Mesenchymal stem cell (in vitro differentiated cells and primary cell): ENCODE data around the gene USP36.
A peak's percentile ranks its signal among the peaks of the same experiment; 100 is the strongest.

ENCODE experiments used
- DNase-seq: peaks from one replicate; pipeline ENCODE4 v3.0.0-alpha.2; 2013
- H2AFZ ChIP-seq: one replicate; pipeline ENCODE4 v1.6.1; 2013; ENCODE audit warnings: low read depth, mild to moderate bottlenecking, control low read depth, inconsistent platforms, low read length, moderate library complexity
- H2AK5ac ChIP-seq: 2 replicates; pipeline ENCODE4 v1.6.1; 2013; ENCODE audit warnings: low read length, moderate library complexity, mild to moderate bottlenecking, inconsistent platforms; ENCODE audit not compliant: severe bottlenecking
- H2BK120ac ChIP-seq: one replicate; pipeline ENCODE4 v1.6.1; 2013; ENCODE audit warnings: low read depth, mild to moderate bottlenecking, inconsistent platforms, low read length, moderate library complexity
- H2BK12ac ChIP-seq, 2 experiments: one replicate each; pipeline ENCODE4 v1.6.1; 2013; ENCODE audit warnings: inconsistent platforms in 2 of 2, low read length in 2 of 2, mild to moderate bottlenecking in 2 of 2, moderate library complexity in 2 of 2, control low read depth in 1 of 2
- H2BK15ac ChIP-seq: one replicate; pipeline ENCODE4 v1.6.1; 2013; ENCODE audit warnings: mild to moderate bottlenecking, low read depth, inconsistent platforms; ENCODE audit not compliant: poor library complexity, severe bottlenecking
- H2BK5ac ChIP-seq: 2 replicates; pipeline ENCODE4 v1.6.1; 2013; ENCODE audit warnings: low read depth, mild to moderate bottlenecking, low read length, control low read depth, inconsistent platforms; ENCODE audit not compliant: poor library complexity, severe bottlenecking
- H3K14ac ChIP-seq, 2 experiments: one replicate each; pipeline ENCODE4 v1.6.1; 2013; ENCODE audit warnings: inconsistent platforms in 2 of 2, low read length in 2 of 2, control low read depth in 1 of 2, mild to moderate bottlenecking in 1 of 2, moderate library complexity in 1 of 2
- H3K18ac ChIP-seq, 2 experiments: one replicate each; pipeline ENCODE4 v1.6.1; 2013; ENCODE audit warnings: inconsistent platforms in 2 of 2, low read length in 2 of 2, control low read depth in 1 of 2, low read depth in 1 of 2, mild to moderate bottlenecking in 1 of 2
- H3K23ac ChIP-seq, 2 experiments: one replicate each; pipeline ENCODE4 v1.6.1; 2013; ENCODE audit warnings: inconsistent platforms in 2 of 2, low read length in 2 of 2, mild to moderate bottlenecking in 2 of 2, moderate library complexity in 2 of 2, control low read depth in 1 of 2
- H3K27ac ChIP-seq: 2 replicates; pipeline ENCODE4 v1.5.1; 2013; ENCODE audit warnings: mild to moderate bottlenecking, moderate library complexity, low read length, control low read depth, inconsistent platforms; ENCODE audit not compliant: poor library complexity, severe bottlenecking
- H3K27me3 ChIP-seq, 2 experiments: 2 replicates each; pipeline versions ENCODE4 v1.6.1 to v1.7.0; 2013; ENCODE audit warnings: low read length in 2 of 2, mild to moderate bottlenecking in 2 of 2, moderate library complexity in 2 of 2, control low read depth in 1 of 2, inconsistent platforms in 1 of 2; ENCODE audit not compliant: control insufficient read depth in 1 of 2, insufficient read depth in 1 of 2
- H3K36me3 ChIP-seq, 2 experiments: 2 replicates each; pipeline versions ENCODE4 v1.6.1 to v1.7.0; 2013; ENCODE audit warnings: low read length in 2 of 2, control low read depth in 1 of 2, inconsistent platforms in 1 of 2, low read depth in 1 of 2, mild to moderate bottlenecking in 1 of 2; ENCODE audit not compliant: insufficient read depth in 2 of 2, control insufficient read depth in 1 of 2
- H3K4ac ChIP-seq, 2 experiments: one replicate each; pipeline ENCODE4 v1.6.1; 2013; ENCODE audit warnings: inconsistent platforms in 2 of 2, low read length in 2 of 2, mild to moderate bottlenecking in 2 of 2, moderate library complexity in 2 of 2, control low read depth in 1 of 2, low read depth in 1 of 2
- H3K4me1 ChIP-seq: 2 replicates; pipeline ENCODE4 v1.6.1; 2013; ENCODE audit warnings: low read depth, low read length, control low read depth; ENCODE audit not compliant: control insufficient read depth, insufficient read depth
- H3K4me2 ChIP-seq: 2 replicates; pipeline ENCODE4 v1.6.1; 2013; ENCODE audit warnings: low read length, mild to moderate bottlenecking, inconsistent platforms; ENCODE audit not compliant: poor library complexity, severe bottlenecking
- H3K4me3 ChIP-seq, 2 experiments: 2 replicates each; pipeline versions ENCODE4 v1.5.1 to v1.7.0; 2013; ENCODE audit warnings: low read length in 2 of 2, mild to moderate bottlenecking in 2 of 2, control low read depth in 1 of 2, low read depth in 1 of 2; ENCODE audit not compliant: insufficient read depth in 1 of 2
- H3K79me1 ChIP-seq: replicated peaks from 2 replicates; pipeline ENCODE4 v1.6.1; 2013; ENCODE audit warnings: mild to moderate bottlenecking, control low read depth, low read length, inconsistent platforms; ENCODE audit not compliant: poor library complexity, severe bottlenecking
- H3K9ac ChIP-seq: 2 replicates; pipeline ENCODE4 v1.7.0; 2013; ENCODE audit warnings: mild to moderate bottlenecking, low read length, moderate library complexity
- H3K9me3 ChIP-seq: 2 replicates; pipeline ENCODE4 v1.7.0; 2013; ENCODE audit warnings: mild to moderate bottlenecking, low read length; ENCODE audit not compliant: control insufficient read depth
- H4K8ac ChIP-seq: one replicate; pipeline ENCODE4 v1.6.1; 2013; ENCODE audit warnings: inconsistent platforms, mild to moderate bottlenecking, low read length, moderate library complexity
- H4K91ac ChIP-seq: one replicate; pipeline ENCODE4 v1.6.1; 2013; ENCODE audit warnings: mild to moderate bottlenecking, low read length, inconsistent platforms
- WGBS: methylation state at CpG from one replicate; pipeline ENCODE4 v1.1.7; 2013; ENCODE audit warnings: mixed read lengths; 5-methylcytosine and 5-hydroxymethylcytosine counted together

The USP36 gene

DNA sequence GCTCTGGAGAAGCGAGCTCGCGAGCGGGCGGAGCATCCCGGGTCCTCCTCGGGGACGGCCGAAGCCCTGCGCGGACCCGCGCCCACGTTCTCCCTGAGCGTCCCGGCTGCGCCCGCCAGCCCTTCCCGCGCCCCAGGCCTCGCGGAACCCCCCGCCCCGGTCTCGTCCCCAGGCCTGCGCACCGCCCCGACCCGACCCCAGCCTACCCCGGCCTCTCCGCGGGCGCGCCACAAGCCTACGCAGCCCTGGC, 159 bp downstream of the USP36 start:
- Histone ChIP-seq H4K91ac (peak overlapping the region; percentile 84), H3K4me2 (peak overlapping the region; percentile 87), H3K27ac (no peak overlapping the region), H3K79me1 (peaks cover 15% of the 10 kb centered on the region), H2AFZ (no peak overlapping the region), H2BK15ac (peak overlapping the region; percentile 95), H2AK5ac (no peak overlapping the region), H3K9me3 (no peaks in the 10 kb centered on the region), H2BK120ac (peak overlapping the region; percentile 96), H3K4me3 (peak overlapping the region; percentile 94 to 99), H3K27me3 (no peaks in the 10 kb centered on the region), H4K8ac (no peak overlapping the region), H3K4me1 (peaks cover 12% of the 10 kb centered on the region), H3K36me3 (peaks cover 17 to 30% of the 10 kb centered on the region in 2 experiments), H2BK5ac (peak overlapping the region; percentile 74), H3K14ac (peak overlapping the region in 1 of 2 experiments; percentile 96), H2BK12ac (no peak overlapping the region), H3K18ac (peak overlapping the region; percentile 44 to 92), H3K4ac (peak overlapping the region in 1 of 2 experiments; percentile 84), H3K9ac (peak overlapping the region; percentile 99), H3K23ac (peak overlapping the region in 1 of 2 experiments; percentile 84)
- 0% methylated on average over 33 of the region's 35 CpGs for WGBS
- no peak for DNase-seq

DNA sequence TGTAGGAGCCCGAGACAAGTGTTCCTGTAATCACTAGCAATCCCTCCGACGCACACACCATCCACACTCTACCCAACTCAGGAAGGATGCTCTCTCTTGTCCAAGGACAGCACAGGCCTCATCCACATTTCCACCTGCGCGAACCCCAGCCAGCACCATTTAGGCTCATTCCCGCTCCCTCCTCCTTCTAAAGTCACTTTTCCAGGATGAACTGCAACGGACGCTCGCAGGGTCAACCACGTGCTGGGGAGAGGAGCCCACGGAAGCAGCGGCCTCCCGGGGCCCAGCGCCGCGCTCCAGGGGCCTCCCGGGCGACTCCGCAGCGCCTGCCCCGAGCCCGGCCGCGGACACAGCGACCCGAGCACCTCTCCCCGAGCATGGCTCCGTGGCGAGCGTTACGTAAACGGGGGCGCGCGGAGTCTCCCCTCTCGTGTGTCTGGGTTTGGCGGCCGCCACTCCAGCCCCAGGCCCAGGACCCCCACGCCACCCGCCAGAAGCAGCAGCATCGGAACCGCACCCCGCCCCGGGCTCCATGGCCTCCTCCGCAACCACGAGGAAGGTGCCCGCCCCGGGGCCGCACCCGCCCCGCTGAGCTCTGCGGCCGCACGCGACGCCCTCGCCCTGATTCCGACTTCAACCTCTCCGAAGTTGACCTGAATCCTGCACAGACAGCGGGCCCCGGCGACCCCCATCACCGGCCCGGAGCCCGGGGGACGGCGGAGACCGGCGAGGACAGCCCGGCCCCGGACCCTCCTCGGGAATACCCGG, 668 bp downstream of the USP36 start:
- Histone ChIP-seq H3K79me1 (peaks cover 20% of the 10 kb centered on the region), H2BK5ac (peak overlapping the region; percentile 74), H3K14ac (peak overlapping the region in 1 of 2 experiments; percentile 96), H3K27ac (peak overlapping the region; percentile 54), H3K36me3 (peaks cover 22 to 35% of the 10 kb centered on the region in 2 experiments), H3K9ac (peak overlapping the region; percentile 99), H3K4ac (peak overlapping the region; percentile 16 to 84), H2AFZ (peak overlapping the region; percentile 37), H3K9me3 (no peaks in the 10 kb centered on the region), H2BK120ac (peak overlapping the region; percentile 96), H3K4me2 (peak overlapping the region; percentile 87), H4K91ac (peak overlapping the region; percentile 84), H4K8ac (no peak overlapping the region), H2BK15ac (peak overlapping the region; percentile 32), H3K23ac (peak overlapping the region in 1 of 2 experiments; percentile 84), H3K4me1 (peaks cover 12% of the 10 kb centered on the region), H2AK5ac (no peak overlapping the region), H2BK12ac (peak overlapping the region in 1 of 2 experiments; percentile 61), H3K18ac (peak overlapping the region; percentile 44 to 92), H3K4me3 (peak overlapping the region; percentile 94 to 99), H3K27me3 (no peaks in the 10 kb centered on the region)
- DNase-seq: peak; percentile 84
- WGBS: under 1% methylated on average over 68 of the region's 73 CpGs

DNA sequence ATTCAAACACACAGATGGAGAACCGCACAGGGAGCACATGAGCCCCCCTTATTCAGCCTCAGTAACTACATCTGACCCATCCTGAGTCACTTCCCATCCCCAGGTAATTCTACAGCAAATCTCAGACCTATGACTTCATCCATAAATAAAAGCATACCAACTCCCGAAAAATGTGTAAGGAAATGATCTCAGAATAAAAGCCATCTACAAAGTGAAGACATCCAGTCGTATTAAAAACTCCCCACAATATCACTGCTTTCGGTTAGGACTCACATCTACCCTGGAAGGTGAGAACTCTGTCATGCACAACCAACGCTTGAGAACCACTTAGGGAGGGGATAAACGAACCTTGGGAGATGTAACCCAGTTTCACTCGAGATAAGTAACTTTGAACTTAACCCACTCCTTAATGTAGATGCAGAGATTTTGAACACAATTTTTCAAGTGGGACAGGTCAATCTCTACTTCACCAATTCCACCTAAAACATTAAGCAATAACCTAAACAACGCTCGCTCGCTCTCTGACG, 1.3 kb downstream of the USP36 start:
- no peak overlapping the region for H3K14ac ChIP-seq
- no peak overlapping the region for H2BK120ac ChIP-seq
- H3K23ac ChIP-seq: no peak overlapping the region
- peaks cover 11% of the 10 kb centered on the region for H3K4me1 ChIP-seq
- peak overlapping the region; percentile 99 for H3K9ac ChIP-seq
- no peak overlapping the region for H3K18ac ChIP-seq
- no peaks in the 10 kb centered on the region for H3K27me3 ChIP-seq
- 11% methylated on average over 11 of the region's 11 CpGs for WGBS
- no peak overlapping the region for H2BK12ac ChIP-seq
- H3K36me3 ChIP-seq: peaks cover 28 to 42% of the 10 kb centered on the region in 2 experiments
- no peak overlapping the region for H2BK5ac ChIP-seq
- peaks cover 23% of the 10 kb centered on the region for H3K79me1 ChIP-seq
- H2AFZ ChIP-seq: no peak overlapping the region
- H4K91ac ChIP-seq: no peak overlapping the region
- peak overlapping the region; percentile 94 to 99 for H3K4me3 ChIP-seq
- no peak overlapping the region for H2AK5ac ChIP-seq
- H4K8ac ChIP-seq: no peak overlapping the region
- no peaks in the 10 kb centered on the region for H3K9me3 ChIP-seq
- H3K4me2 ChIP-seq: peak overlapping the region; percentile 87
- H2BK15ac ChIP-seq: no peak overlapping the region
- DNase-seq: no peak
- H3K4ac ChIP-seq: no peak overlapping the region
- H3K27ac ChIP-seq: no peak overlapping the region

DNA sequence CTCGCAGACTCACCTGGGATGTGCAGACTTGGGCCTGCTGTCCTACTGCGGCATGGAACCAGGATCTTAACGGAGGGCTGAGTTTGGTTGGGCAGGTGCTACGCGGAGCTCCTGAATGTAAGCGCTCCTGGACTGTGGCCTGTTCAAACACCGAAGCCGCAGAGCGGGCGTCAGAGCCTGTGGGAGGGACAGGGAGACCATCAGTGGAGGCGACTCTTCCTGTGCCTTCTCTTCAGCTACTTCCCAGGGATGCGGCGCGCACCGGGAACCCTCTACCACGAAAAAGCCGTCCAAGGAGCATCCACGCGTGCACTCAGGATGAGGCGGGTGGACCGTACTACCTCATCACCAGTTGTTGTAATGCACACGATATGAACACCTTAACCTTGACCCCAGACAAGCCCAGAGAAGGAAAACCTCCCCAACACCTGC, 2.0 kb downstream of the USP36 start:
- Histone ChIP-seq H3K4ac (no peak overlapping the region), H2BK5ac (no peak overlapping the region), H2AK5ac (peak overlapping the region; percentile 40), H3K4me2 (no peak overlapping the region), H2AFZ (no peak overlapping the region), H2BK15ac (no peak overlapping the region), H3K9me3 (no peaks in the 10 kb centered on the region), H4K91ac (no peak overlapping the region), H3K79me1 (peaks cover 24% of the 10 kb centered on the region), H3K36me3 (peaks cover 31 to 49% of the 10 kb centered on the region in 2 experiments), H2BK120ac (no peak overlapping the region), H3K4me3 (peak overlapping the region in 1 of 2 experiments; percentile 99), H3K4me1 (peaks cover 11% of the 10 kb centered on the region), H3K14ac (no peak overlapping the region), H3K27me3 (no peaks in the 10 kb centered on the region), H4K8ac (peak overlapping the region; percentile 19), H2BK12ac (no peak overlapping the region), H3K9ac (peak overlapping the region; percentile 99), H3K23ac (peak overlapping the region in 1 of 2 experiments; percentile 54), H3K18ac (no peak overlapping the region), H3K27ac (no peak overlapping the region)
- 96% methylated on average over 21 of the region's 22 CpGs for WGBS
- DNase-seq: no peak
